ENCODE results near the gene HNRNPLL. TPM values are rescaled to one million over a fixed set of nuclear protein-coding genes. Genes with fewer than 3 reads are reported as not detected.

The HNRNPLL gene
- total and polyA plus RNA-seq, 2 of the 8 experiments (the other 6 are each of a cell fraction or from before 2014, with no cell fraction given), result 18.6 to 69.3 TPM

DNA sequence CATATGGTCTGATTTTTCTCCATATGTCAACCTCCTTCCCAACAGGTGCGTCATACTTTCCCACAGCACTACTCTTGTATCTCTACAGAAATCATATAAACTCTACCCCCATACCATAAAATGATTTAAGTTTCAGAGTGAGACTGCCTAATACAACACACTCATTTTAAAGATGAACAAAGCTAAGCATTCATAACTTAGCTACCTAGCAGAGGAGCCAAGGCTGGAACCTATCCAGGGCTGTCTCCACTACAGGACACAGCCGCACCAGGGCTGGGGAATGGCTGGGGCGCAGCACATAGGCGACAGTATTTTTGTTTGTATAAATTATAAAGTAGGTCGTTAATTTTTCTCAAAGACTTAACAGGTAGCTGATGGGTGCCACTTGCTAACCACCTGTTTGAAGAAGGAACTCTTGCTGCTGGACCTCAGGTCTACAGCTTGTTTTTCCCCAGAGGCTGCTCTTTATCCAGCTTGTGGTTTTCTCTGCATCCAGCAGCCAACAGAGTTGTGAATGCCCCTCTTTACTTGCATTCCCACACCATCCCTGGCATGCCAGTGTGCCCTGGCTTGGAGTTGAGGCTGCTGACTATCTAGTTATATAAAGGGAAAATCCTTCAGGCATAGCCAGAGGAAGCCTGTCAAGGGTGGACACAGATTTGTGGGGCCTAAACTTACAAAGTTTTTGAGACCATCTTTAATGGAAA lies 62.0 kb downstream of the HNRNPLL start (continued):
- no peak for TF ChIP-seq RFX5 (IDR thresholded peaks at IDR 0.05; ENCODE audit: borderline replicate concordance, low read depth, low read length)
- no peak for TF ChIP-seq HDAC6 (IDR thresholded peaks at IDR 0.05; ENCODE audit: low read depth, low read length)
- no peak for TF ChIP-seq EZH2 (IDR thresholded peaks at IDR 0.05; ENCODE audit: low read depth, low read length, severe bottlenecking)
- no peak for TF ChIP-seq CTCF (IDR thresholded peaks at IDR 0.05; ENCODE audit: control extremely low read depth in 1 of 3, insufficient read depth in 1 of 3, low read depth in 1 of 3, low read length in 3 of 3)

Data from H1 (cell line).